Measurements from ENCODE around the gene OSBPL10.

The OSBPL10 gene

GRCh38 chr3:31839144-31839917, 141.7 kb downstream of the OSBPL10 start:
- DNase-seq = no peak

- DNase-seq = no peak
Observed at GRCh38 chr3:31836131-31837075, 144.7 kb downstream of the OSBPL10 start.

- no peak for DNase-seq
Observed at GRCh38 chr3:31833391-31834190, 147.5 kb downstream of the OSBPL10 start.

DNA sequence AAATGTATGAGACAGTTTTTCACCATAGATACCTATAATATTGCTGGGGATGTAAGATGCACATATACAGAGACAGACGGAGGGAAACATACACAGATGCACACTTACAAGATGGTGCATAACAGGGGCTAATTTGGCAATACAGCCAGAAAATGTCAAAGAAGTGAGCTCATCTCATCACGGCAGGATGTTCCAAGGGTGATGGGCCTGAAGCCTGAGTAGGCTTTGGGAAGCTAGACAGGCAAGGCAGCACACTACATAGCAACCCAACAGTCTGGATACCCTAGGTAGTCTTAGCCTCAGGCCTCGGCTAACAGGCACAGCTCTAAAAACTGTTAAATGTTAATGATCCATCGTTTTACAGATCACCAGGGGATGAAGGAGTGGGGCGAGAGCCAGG, 148.5 kb downstream of the OSBPL10 start:
- DNase-seq = no peak

GRCh38 chr3:31831591-31831990, 149.5 kb downstream of the OSBPL10 start:
- DNase-seq = no peak

GRCh38 chr3:31829826-31830426, 151.1 kb downstream of the OSBPL10 start:
- no peak for DNase-seq

DNA sequence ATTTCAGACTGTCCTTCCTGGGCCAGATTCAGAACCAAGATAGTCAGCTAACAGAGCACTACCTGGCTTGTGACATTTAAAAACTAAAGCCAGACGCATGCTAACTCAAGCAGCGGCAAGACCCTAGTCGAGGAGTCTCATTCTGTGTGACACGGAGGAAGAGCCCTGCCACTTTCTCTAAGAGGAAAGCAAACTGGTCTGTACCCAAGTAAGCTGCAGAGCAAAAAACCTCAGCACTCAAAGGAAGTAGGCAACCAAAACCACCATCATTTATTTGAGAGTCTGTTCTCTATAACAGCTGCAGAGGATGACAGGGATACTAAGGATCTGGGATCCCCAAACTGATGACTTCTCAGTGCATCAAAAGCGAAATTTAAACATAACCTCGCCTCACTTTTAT, 152.1 kb downstream of the OSBPL10 start:
- no peak for DNase-seq

DNA sequence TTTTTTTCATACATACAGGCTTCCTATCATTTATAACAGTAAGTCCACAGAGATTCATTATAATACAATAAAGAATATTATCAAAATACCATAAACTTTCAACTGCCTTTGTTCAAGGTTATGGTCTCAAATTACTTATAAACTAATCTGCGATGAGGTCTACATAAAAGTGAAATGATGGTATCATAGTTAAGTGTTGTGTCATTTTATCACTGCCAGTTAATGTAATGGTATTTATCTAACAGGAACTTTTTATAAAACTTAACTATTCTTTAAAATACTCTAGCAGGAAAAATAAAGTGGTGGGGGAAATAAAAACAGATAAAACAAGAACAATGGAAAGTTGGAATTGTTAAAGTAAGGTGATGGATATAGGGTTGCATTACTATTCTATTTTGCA, 153.1 kb downstream of the OSBPL10 start:
- no peak for DNase-seq

DNA sequence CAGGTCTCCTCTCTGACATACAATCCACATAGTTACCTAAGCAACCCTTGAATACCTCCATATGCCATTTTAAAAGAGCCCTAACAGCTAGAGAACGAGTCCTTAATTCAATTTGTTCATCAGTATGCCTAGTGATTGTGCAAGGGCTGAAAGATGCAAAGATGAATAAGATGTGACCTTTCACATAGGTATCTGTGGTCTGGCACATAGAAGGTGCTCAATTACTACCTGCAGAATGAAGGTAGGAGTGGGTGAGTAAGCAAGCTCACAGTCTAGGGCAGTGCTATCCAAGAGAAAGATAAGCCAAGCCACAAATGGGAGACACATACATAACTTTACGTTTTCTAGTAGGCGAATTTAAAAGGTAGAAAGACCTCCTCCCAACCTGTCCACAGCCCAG, 157.9 kb downstream of the OSBPL10 start:
- DNase-seq = no peak

- DNase-seq = no peak
Observed at GRCh38 chr3:31821118-31821517, 159.9 kb downstream of the OSBPL10 start.

- DNase-seq = no peak
Observed at GRCh38 chr3:31819441-31819840, 161.6 kb downstream of the OSBPL10 start.

- DNase-seq = no peak
Observed at GRCh38 chr3:31817411-31817966, 163.6 kb downstream of the OSBPL10 start.

- DNase-seq = no peak
Observed at GRCh38 chr3:31815631-31816440, 165.2 kb downstream of the OSBPL10 start.

DNA sequence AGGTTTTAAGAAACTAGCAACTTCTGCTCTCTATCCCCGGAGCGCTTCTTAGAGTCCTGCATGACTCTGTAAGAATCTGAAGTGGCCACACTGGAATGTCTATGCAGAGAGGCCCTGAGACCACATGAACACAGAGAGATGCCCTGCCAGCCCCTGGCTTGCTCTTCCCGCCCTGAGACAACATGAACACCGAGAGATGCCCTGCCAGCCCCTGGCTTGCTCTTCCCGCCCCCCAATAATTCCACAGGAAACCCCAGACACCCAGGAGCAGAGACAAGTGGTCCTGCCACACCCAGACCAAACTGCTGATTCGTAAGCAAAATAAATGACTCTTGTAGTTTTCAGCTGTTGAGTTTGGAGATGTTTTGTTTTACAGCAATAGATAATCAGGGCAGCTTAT, 166.1 kb downstream of the OSBPL10 start:
- DNase-seq = no peak

- DNase-seq = no peak
Observed at GRCh38 chr3:31813686-31814085, 167.4 kb downstream of the OSBPL10 start.

DNA sequence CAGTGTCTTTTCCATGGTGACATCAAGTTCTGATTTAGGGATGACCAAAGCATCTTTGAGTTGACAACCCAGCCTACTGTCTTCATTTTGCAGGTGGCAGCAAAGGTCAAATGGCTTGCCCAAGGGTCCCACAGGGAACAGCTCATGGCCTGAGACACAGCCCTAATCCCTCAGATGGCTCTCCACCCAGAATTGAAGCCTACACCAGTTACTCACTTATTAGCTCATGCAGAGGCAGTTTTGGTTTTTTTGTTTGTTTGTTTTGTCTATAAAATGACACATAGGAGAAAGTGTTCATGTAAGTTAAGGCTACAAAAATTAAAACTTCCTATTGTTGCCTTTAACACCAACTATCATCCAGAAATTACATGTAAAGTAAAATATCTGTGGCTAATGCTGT, 167.9 kb downstream of the OSBPL10 start:
- DNase-seq = no peak

- DNase-seq = no peak
Observed at GRCh38 chr3:31810991-31811433, 170.1 kb downstream of the OSBPL10 start.

DNA sequence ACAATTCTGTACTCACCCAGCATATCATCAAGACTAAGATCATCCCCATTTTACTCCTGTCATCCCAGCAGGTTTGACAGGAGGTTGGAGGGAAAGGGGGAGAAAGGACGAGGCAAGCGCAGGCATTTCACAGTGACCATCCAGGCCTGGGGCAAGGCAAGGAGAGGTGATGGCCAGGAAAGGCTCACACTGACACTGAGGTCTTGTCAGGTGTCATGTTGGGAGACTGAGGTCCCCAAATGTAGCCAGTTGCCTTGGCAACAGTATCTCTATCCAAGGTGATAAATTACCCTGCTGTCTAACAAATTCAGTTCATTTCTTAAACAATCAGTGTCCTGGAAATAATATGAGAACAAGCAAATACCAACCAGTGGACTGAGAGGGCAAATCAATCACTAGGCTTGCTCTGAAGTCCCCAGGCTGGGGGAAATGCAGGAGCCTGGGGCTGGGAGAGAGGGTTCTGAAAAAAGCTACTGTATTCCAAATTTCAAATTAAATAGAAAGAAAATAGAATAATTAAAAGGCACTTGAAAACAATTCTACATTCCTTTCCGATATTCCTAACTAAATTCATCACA, 172.8 kb downstream of the OSBPL10 start:
- DNase-seq = no peak

GRCh38 chr3:31804251-31805051, 176.6 kb downstream of the OSBPL10 start:
- DNase-seq = no peak
